Peyer's patch (tissue), 4 donors: ENCODE data around the gene LZTS3. TPM values are rescaled to one million over a fixed set of nuclear protein-coding genes. Genes with fewer than 3 reads are reported as not detected.
A peak's percentile ranks its signal among the peaks of the same experiment; 100 is the strongest.

Experiments
- DNase-seq, 3 donors: peaks; one replicate each; pipeline ENCODE4 v3.0.0-alpha.2; 2017 to 2019
- H3K27ac ChIP-seq, 4 donors: fragments of 200-600 bp; sonication (generic); one replicate each; pipeline ENCODE4 v1.5.1; 2016 to 2019
- H3K27me3 ChIP-seq, 2 donors: fragments of 200-600 bp; sonication (generic); one replicate each; pipeline ENCODE4 v1.5.1; 2019
- H3K36me3 ChIP-seq, 3 donors: fragments of 200-600 bp; sonication (generic); one replicate each; pipeline ENCODE4 v1.5.1; 2016 to 2019
- H3K4me1 ChIP-seq, 4 donors: fragments of 200-600 bp; sonication (generic); one replicate each; pipeline ENCODE4 v1.5.1; 2016 to 2019
- H3K4me3 ChIP-seq, 4 donors: fragments of 200-600 bp; sonication (generic); 1 replicate in 3 of 4; 2 replicates in 1 of 4; pipeline ENCODE4 v1.5.1; 2016 to 2019; ENCODE audit warnings: mild to moderate bottlenecking in 1 of 4
- H3K9me3 ChIP-seq, 4 donors: fragments of 200-600 bp; sonication (generic); one replicate each; pipeline ENCODE4 v1.5.1; 2016 to 2019; ENCODE audit warnings: mild to moderate bottlenecking in 1 of 4
- POLR2A ChIP-seq, 2 donors: fragments of 450-650 bp; IDR thresholded peaks; one replicate each; pipeline ENCODE4 v1.5.1; 2017; ENCODE audit warnings: antibody characterized with exemption in 2 of 2, mild to moderate bottlenecking in 2 of 2, moderate library complexity in 2 of 2
- total RNA-seq, 4 donors: library from RNA; depleted of rRNA; stranded (reverse); fragments of >200 nt; gene quantifications; one replicate each; pipeline ENCODE4 v1.1.0, GENCODE V29; 2016
- TF ChIP-seq, protein P1 (sequence below), 6 experiments: fragments of 450-650 bp in 4 of 6; fragments of 200-600 bp in 2 of 6; sonication (generic) in 1 of 6; IDR thresholded peaks; one replicate each; pipeline ENCODE4 v1.5.1; 2017 to 2019; ENCODE audit warnings: antibody characterized with exemption in 6 of 6, mild to moderate bottlenecking in 3 of 6, moderate library complexity in 1 of 6

Gene LZTS3
- total RNA-seq, 4 donors from 2014 or later, result 24.3 to 38.4 (median 33.8) TPM

GRCh38 chr20:3164043-3164762, 9.1 kb downstream of the LZTS3 start:
- no peaks in the 10 kb centered on the region for H3K36me3 ChIP-seq
- TF ChIP-seq, protein P1, sequence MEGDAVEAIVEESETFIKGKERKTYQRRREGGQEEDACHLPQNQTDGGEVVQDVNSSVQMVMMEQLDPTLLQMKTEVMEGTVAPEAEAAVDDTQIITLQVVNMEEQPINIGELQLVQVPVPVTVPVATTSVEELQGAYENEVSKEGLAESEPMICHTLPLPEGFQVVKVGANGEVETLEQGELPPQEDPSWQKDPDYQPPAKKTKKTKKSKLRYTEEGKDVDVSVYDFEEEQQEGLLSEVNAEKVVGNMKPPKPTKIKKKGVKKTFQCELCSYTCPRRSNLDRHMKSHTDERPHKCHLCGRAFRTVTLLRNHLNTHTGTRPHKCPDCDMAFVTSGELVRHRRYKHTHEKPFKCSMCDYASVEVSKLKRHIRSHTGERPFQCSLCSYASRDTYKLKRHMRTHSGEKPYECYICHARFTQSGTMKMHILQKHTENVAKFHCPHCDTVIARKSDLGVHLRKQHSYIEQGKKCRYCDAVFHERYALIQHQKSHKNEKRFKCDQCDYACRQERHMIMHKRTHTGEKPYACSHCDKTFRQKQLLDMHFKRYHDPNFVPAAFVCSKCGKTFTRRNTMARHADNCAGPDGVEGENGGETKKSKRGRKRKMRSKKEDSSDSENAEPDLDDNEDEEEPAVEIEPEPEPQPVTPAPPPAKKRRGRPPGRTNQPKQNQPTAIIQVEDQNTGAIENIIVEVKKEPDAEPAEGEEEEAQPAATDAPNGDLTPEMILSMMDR (IDR thresholded peaks at IDR 0.05), result no peak
- no peak for TF ChIP-seq POLR2A (IDR thresholded peaks at IDR 0.05)
- no peaks in the 10 kb centered on the region for H3K27me3 ChIP-seq
- H3K4me1 ChIP-seq, result peaks cover 0 to 2% (median 0%) of the 10 kb centered on the region in 4 donors
- no peaks in the 10 kb centered on the region for H3K9me3 ChIP-seq
- H3K27ac ChIP-seq, result no peak overlapping the region
- H3K4me3 ChIP-seq, result no peak overlapping the region
- no peak for DNase-seq

DNA sequence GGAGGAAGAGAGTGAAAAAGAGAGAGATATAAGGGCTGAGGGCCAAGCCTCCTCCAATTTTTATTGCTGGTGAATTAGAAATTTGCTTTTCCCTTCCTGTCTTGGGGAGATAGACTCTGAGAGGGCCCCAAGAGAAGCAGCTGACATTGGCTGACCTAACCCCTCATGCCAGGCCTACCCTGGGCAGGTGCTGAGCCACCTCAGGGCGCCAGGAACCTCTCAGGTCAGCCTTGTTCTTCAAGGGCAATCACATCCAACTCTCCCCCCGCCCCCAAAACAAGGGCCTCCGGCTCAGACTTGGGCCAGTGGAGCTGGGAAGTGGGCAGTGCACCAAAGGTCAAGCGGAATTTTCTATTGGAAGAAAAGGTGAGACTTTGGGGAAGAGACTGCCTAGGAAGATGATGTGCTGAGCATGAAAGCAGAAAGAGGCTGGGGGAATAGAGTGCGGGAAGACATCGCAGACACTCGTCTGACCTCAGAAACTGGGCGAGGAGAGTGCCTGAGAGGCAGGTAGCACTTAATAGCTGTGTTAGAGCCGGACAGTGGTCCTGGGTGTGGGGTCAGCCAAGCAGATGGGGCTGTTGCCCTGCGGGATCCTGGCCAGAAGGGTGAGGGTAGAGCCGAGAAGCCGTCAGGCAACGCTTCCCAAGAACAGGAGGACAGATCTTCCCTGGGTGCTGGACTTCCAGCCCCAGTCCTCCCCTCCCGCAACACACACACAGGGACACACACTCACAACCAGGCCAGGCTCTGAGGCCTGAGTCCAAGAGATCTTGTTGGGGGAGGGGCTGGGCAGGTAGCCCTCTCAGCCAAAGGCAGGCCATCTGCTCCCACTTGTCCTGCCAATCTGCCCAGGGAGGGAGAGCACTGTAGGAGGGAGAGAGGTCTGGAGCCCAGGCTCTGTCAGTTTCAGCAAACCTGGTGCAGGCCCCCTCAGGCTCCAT, 10.0 kb downstream of the LZTS3 start:
- H3K4me3 ChIP-seq, result no peak overlapping the region
- H3K36me3 ChIP-seq, result no peaks in the 10 kb centered on the region
- no peak for TF ChIP-seq POLR2A (IDR thresholded peaks at IDR 0.05)
- TF ChIP-seq, protein P1 (IDR thresholded peaks at IDR 0.05), result no peak
- H3K27ac ChIP-seq, result no peak overlapping the region
- H3K27me3 ChIP-seq, result no peaks in the 10 kb centered on the region
- H3K9me3 ChIP-seq, result no peaks in the 10 kb centered on the region
- no peak for DNase-seq
- peaks cover 0 to 6% (median 3%) of the 10 kb centered on the region in 4 donors for H3K4me1 ChIP-seq

DNA sequence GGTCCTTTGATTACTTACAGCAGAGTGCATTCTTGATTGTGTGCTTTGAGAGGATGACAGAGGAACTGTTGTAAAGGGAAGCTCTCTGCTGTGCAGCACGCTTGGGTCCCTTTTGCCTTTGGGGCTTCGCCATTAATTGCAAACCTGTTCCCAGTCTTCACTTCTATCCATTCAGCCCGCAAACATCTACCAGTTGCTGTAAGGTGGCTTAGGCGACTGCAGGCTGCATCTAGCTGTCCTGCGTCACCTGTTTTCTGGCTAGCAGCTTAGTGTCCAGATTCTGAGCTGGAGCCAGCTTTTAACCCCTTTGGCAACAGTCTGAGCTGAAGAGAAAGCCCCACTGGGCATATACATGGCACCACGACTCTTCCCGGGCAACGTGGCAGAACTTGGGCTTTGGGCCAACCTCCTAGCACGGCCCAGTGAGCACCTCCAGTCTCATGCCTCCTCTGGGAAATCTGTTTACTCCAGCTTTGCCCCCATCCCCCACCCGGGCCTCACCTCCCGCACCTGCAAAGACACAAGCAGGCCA, 11.2 kb downstream of the LZTS3 start:
- DNase-seq, result no peak
- Histone ChIP-seq H3K9me3 (no peaks in the 10 kb centered on the region), H3K36me3 (no peaks in the 10 kb centered on the region), H3K4me1 (peaks cover 0 to 18% (median 13%) of the 10 kb centered on the region in 4 donors), H3K27me3 (no peaks in the 10 kb centered on the region), H3K27ac (no peak overlapping the region), H3K4me3 (no peak overlapping the region)
- no peak for TF ChIP-seq POLR2A (IDR thresholded peaks at IDR 0.05)
- TF ChIP-seq, protein P1 (IDR thresholded peaks at IDR 0.05), result no peak

DNA sequence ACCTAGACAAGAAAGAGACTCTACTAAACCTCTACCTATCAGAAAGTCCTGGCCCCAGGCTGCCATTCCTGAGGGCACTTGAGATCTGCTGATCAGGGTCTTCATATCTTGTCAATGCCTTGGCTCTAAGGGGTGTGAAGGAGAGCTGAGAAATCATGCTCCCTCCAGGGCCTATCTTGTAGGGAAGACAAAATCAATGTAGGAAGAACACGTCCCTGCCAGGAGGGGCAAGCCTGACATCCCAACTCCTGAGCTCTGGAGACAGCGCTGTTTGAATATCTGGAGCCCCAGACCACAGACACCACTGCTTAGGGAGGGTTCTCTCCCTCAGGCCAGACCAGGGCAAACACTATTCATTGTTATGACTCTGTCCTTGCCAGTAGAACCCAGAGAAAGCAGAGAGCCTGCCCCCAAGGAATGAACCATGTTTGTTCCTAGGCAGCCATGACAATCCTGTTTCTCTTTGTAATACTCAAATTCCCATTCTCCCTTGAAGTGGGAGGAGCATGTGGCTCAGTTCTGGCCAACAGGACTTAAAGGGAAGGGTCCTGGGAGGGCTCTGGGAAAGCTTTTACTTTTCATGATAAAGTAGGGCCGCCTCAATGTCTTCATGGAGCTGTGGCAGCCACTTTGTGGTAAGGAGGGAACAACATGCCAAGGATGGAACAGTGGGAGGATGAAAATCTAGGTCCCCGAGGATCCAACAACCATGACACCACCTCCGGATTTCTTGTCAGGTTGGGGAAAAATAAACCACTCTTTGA, 11.9 kb downstream of the LZTS3 start:
- TF ChIP-seq, protein P1 (IDR thresholded peaks at IDR 0.05), result no peak
- TF ChIP-seq POLR2A (IDR thresholded peaks at IDR 0.05), result no peak
- Histone ChIP-seq H3K27ac (no peak overlapping the region), H3K36me3 (no peaks in the 10 kb centered on the region), H3K4me1 (peaks cover 0 to 25% (median 18%) of the 10 kb centered on the region in 4 donors), H3K4me3 (no peak overlapping the region), H3K27me3 (no peaks in the 10 kb centered on the region), H3K9me3 (no peaks in the 10 kb centered on the region)
- DNase-seq, result no peak

GRCh38 chr20:3160418-3160817, 12.9 kb downstream of the LZTS3 start:
- Histone ChIP-seq H3K4me1 (peaks cover 0 to 32% (median 19%) of the 10 kb centered on the region in 4 donors), H3K27ac (peak overlapping the region in 2 of 4 donors; percentile 86 to 90), H3K36me3 (peaks cover 0 to 2% (median 0%) of the 10 kb centered on the region in 3 donors), H3K4me3 (peak overlapping the region in 3 of 4 donors; percentile 66 to 95 (median 91)), H3K9me3 (no peaks in the 10 kb centered on the region), H3K27me3 (no peaks in the 10 kb centered on the region)
- no peak for DNase-seq
- no peak for TF ChIP-seq POLR2A (IDR thresholded peaks at IDR 0.05)
- TF ChIP-seq, protein P1 (IDR thresholded peaks at IDR 0.05), result no peak
